22Rv1 (cell line): ENCODE results near the gene JUN.

ENCODE experiments used
- H3K27ac ChIP-seq: fragments of 450-650 bp; 2 replicates; pipeline ENCODE4 v1.5.1; 2017
- ZFX ChIP-seq: fragments of 450-650 bp; IDR thresholded peaks from 2 replicates; pipeline ENCODE4 v1.6.1; 2017; ENCODE audit warnings: antibody characterized with exemption, borderline replicate concordance
- TF ChIP-seq, protein P1 (sequence below): fragments of 450-650 bp; IDR thresholded peaks from 2 replicates; pipeline ENCODE4 v1.5.1; 2017; ENCODE audit warnings: mild to moderate bottlenecking

Gene JUN

DNA sequence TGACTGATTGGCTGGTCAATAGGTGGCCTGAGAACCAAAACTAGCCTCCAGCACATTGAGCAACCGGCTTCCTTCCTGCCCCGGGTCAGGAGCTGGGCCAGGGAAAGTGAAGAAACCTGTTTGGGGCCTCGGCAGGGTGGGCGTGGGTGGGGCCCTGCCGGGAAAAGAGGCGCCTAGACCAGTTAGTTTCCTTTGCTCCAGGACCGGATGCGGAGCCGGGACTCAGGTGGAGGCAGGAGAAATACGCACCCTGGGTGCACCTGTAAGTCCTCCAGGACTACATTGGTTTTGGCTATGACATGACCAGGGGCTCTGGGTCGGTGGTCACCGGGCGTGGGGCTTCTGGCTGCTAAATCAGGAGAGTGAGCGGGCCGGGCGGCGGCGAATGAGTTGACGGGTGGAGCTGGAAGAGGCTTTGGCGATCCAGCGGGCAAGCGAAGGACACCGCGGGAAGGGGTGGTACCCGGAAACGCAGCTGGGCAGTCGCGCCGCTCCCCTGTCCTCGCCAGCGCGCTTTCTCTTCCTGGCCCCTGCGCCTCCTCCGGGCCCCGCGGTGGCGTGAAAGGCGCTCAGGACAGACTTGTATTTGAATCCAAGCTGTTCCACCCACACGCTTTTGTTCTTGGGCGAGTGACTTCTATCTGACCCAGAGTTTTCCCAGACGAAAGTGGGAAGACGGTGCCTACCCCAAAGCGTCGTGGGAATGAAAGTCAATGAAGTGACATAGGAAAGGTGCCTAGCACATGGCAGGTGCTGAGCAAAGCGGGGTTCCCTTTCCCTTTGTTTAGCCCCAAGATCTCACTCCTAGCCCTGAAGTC lies 30.6 kb upstream of the JUN start:
- TF ChIP-seq, protein P1, sequence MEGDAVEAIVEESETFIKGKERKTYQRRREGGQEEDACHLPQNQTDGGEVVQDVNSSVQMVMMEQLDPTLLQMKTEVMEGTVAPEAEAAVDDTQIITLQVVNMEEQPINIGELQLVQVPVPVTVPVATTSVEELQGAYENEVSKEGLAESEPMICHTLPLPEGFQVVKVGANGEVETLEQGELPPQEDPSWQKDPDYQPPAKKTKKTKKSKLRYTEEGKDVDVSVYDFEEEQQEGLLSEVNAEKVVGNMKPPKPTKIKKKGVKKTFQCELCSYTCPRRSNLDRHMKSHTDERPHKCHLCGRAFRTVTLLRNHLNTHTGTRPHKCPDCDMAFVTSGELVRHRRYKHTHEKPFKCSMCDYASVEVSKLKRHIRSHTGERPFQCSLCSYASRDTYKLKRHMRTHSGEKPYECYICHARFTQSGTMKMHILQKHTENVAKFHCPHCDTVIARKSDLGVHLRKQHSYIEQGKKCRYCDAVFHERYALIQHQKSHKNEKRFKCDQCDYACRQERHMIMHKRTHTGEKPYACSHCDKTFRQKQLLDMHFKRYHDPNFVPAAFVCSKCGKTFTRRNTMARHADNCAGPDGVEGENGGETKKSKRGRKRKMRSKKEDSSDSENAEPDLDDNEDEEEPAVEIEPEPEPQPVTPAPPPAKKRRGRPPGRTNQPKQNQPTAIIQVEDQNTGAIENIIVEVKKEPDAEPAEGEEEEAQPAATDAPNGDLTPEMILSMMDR = no peak
- no peak for TF ChIP-seq ZFX
- peak overlapping the region; percentile 95 for H3K27ac ChIP-seq

DNA sequence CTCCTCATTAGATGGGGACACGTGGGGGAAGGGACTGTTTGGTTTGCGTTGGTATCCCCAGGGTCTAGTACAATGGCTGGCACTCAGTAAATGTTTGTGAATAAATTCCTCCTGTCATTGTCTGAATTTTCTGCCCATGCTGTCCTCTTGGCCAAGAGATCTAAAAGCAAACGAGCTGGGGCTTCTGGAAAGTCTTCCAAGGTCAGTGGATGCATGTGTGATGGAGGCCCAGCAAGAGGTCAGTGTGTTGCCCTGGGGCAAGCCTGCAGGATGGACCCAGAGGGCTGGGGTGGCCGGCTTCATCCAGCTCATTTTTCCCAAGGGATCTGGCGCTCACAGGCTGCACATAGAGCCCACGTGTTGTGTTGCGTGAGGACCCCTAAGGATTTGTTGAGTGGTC lies 30.0 kb upstream of the JUN start:
- no peak for TF ChIP-seq ZFX
- TF ChIP-seq, protein P1 = no peak
- H3K27ac ChIP-seq = no peak overlapping the region

DNA sequence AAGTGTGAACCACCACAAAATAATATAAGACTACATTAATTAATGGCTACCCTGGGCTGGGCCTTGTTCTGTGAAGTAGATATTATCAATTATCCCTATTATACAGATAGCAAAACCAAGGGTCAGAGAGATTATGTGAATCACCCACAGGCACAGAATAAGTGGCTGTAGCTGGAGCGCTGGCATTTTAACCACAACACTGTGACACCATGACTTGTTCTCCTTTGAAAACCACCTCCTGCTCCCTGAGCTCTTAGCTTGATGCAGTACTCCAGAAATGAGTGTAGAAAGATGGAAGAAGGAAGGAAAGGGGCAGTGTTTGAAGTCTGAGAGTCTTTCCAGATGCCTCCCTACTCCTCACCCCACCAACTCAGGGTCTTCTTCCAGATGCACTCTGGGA lies 29.5 kb upstream of the JUN start:
- no peak overlapping the region for H3K27ac ChIP-seq
- TF ChIP-seq, protein P1 = no peak
- no peak for TF ChIP-seq ZFX

DNA sequence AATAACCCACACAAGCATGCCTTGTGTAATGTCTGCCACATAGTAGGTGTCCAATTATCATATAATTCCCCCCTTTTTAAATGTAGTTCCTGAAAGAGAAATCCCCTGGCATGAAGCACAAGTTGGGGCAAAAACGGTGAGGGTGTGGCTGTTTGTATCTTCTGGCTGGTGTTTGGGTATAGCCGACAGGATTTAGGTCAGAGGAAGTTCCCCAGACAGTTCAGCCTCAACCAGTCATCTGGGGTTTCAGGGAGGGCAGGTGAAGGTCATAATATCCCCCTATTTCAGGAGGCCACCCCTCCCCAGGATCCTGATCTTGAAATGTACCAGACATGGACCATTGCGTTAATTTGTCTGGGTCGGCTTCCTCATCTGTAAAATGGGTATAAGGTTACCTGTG lies 29.1 kb upstream of the JUN start:
- H3K27ac ChIP-seq = no peak overlapping the region
- no peak for TF ChIP-seq ZFX
- TF ChIP-seq, protein P1 = no peak

- H3K27ac ChIP-seq = no peak overlapping the region
- TF ChIP-seq ZFX = no peak
- TF ChIP-seq, protein P1 = no peak
Observed at GRCh38 chr1:58812468-58812867, 28.6 kb upstream of the JUN start.

GRCh38 chr1:58811303-58811702 lies 27.5 kb upstream of the JUN start:
- TF ChIP-seq, protein P1 = no peak
- TF ChIP-seq ZFX = no peak
- no peak overlapping the region for H3K27ac ChIP-seq

DNA sequence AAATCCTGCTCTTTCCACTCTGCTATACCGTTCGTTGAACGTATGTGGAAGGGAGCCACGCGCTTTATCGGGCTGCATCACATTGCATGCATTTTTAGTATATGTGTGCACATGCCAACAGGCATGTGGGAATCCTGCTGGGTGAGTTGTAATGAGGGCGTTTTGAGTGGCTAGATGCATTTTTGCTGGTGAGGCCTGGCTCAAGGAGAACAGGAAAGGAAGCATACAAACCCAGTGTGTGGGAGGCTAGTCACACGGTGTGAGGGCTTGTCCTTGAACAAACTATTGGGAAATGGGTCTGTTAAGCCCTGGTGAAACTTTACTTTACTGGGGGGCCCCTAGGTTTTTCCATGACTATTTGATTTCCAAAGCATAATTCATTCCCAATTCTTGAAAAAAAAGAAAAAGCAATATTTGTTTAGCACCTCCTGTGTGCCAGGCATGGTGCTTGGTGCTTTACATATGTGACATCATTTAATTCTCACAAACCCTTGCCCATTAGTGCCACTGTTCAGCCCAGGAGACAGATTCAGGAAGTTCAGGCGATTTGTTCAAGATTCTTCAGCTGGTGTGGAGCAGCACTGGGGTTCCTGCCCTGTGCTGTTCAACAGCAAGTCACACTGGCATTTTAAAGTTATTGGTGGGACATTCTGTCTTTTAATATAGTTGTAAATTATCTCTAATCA lies 25.6 kb upstream of the JUN start:
- no peak overlapping the region for H3K27ac ChIP-seq
- no peak for TF ChIP-seq ZFX
- TF ChIP-seq, protein P1 = no peak
